ENCODE data around the gene MDM4. TPM values are rescaled to one million over a fixed set of nuclear protein-coding genes. Genes with fewer than 3 reads are reported as not detected.

Gene MDM4
- total RNA-seq, 1 experiment from 2014 or later: 42.1 TPM

DNA sequence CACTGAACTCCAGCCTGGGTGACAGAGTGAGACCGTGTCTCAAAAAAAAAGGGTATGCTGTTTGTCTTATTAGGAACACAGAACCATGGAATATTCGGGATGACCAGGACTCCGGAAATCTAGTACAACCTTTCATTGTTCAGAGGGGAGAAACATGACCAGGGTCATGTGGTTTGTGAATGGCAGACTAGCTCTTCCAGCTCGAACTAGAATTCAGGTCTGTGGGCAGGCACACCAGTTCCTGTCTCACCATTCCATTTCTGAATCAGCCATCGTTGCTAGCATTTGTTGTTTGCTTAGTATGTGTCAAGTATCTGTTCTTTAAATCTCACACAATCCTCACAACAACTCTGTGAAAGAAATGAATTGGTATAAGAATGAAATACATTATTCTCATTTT lies 50.9 kb downstream of the MDM4 start:
- CTCF ChIA-PET: interaction anchor here (0.6 to 3.9 kb wide), 4 partner anchors 22 to 449 kb away, joined by 3 to 61 read pairs (median 5); no protein-coding TSS in a partner anchor
- H3K4me1 ChIP-seq (ENCODE audit: control insufficient read depth, insufficient read depth, low read length): peaks cover 15% of the 10 kb centered on the region
- in situ Hi-C loops (cut with HindIII; ENCODE audit: low pct_unique_long_range_greater_than_20kb, low sequenced_read_pairs) (no loop called here), intact Hi-C loops (cut with micrococcal nuclease; ENCODE audit: unreplicated experiment) (loop anchor here (10.0 kb wide), 1 partner anchor 378 kb away; no protein-coding TSS in a partner anchor)
- DNase-seq (ENCODE audit: low read depth, low spot score) (no peak), ATAC-seq (no peak)
- no peaks in the 10 kb centered on the region for H3K27me3 ChIP-seq (ENCODE audit: control insufficient read depth, insufficient read depth, low read length)
- no peak overlapping the region for H3K4me3 ChIP-seq (ENCODE audit: low read depth in 2 of 2, low read length in 2 of 2)
- H3K27ac ChIP-seq (ENCODE audit: low read length): no peak overlapping the region
- no peaks in the 10 kb centered on the region for H3K36me3 ChIP-seq (ENCODE audit: control insufficient read depth, insufficient read depth, low read length)
- no TSS peak for BruUV-seq (replicated peaks)
- POLR2A ChIA-PET: no interaction called here
- no peaks in the 10 kb centered on the region for H3K9me3 ChIP-seq (ENCODE audit: control insufficient read depth, insufficient read depth, low read depth, low read length)
- TF ChIP-seq, protein P1, sequence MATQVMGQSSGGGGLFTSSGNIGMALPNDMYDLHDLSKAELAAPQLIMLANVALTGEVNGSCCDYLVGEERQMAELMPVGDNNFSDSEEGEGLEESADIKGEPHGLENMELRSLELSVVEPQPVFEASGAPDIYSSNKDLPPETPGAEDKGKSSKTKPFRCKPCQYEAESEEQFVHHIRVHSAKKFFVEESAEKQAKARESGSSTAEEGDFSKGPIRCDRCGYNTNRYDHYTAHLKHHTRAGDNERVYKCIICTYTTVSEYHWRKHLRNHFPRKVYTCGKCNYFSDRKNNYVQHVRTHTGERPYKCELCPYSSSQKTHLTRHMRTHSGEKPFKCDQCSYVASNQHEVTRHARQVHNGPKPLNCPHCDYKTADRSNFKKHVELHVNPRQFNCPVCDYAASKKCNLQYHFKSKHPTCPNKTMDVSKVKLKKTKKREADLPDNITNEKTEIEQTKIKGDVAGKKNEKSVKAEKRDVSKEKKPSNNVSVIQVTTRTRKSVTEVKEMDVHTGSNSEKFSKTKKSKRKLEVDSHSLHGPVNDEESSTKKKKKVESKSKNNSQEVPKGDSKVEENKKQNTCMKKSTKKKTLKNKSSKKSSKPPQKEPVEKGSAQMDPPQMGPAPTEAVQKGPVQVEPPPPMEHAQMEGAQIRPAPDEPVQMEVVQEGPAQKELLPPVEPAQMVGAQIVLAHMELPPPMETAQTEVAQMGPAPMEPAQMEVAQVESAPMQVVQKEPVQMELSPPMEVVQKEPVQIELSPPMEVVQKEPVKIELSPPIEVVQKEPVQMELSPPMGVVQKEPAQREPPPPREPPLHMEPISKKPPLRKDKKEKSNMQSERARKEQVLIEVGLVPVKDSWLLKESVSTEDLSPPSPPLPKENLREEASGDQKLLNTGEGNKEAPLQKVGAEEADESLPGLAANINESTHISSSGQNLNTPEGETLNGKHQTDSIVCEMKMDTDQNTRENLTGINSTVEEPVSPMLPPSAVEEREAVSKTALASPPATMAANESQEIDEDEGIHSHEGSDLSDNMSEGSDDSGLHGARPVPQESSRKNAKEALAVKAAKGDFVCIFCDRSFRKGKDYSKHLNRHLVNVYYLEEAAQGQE (IDR thresholded peaks at IDR 0.05; ENCODE audit: insufficient read depth in 1 of 2, low read depth in 2 of 2, low read length in 1 of 2): no peak
- TF ChIP-seq, protein P2, sequence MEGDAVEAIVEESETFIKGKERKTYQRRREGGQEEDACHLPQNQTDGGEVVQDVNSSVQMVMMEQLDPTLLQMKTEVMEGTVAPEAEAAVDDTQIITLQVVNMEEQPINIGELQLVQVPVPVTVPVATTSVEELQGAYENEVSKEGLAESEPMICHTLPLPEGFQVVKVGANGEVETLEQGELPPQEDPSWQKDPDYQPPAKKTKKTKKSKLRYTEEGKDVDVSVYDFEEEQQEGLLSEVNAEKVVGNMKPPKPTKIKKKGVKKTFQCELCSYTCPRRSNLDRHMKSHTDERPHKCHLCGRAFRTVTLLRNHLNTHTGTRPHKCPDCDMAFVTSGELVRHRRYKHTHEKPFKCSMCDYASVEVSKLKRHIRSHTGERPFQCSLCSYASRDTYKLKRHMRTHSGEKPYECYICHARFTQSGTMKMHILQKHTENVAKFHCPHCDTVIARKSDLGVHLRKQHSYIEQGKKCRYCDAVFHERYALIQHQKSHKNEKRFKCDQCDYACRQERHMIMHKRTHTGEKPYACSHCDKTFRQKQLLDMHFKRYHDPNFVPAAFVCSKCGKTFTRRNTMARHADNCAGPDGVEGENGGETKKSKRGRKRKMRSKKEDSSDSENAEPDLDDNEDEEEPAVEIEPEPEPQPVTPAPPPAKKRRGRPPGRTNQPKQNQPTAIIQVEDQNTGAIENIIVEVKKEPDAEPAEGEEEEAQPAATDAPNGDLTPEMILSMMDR (IDR thresholded peaks at IDR 0.05): no peak
- no peak for TF ChIP-seq SIN3A (IDR thresholded peaks at IDR 0.05; ENCODE audit: borderline replicate concordance, insufficient read depth, low read depth, low read length)
- TF ChIP-seq POLR2AphosphoS5 (IDR thresholded peaks at IDR 0.05; ENCODE audit: low read depth, low read length): no peak
- no peak for TF ChIP-seq TCF7L2 (IDR thresholded peaks at IDR 0.05; ENCODE audit: low read depth, low read length)

- ATAC-seq: no peak
- intact Hi-C loops (cut with micrococcal nuclease; ENCODE audit: unreplicated experiment): loop anchor here (10.0 kb wide), 1 partner anchor 376 kb away; no protein-coding TSS in a partner anchor
- in situ Hi-C loops (cut with HindIII; ENCODE audit: low pct_unique_long_range_greater_than_20kb, low sequenced_read_pairs): no loop called here
- Histone ChIP-seq H3K4me1 (ENCODE audit: control insufficient read depth, insufficient read depth, low read length) (peaks cover 15% of the 10 kb centered on the region), H3K27ac (ENCODE audit: low read length) (no peak overlapping the region), H3K36me3 (ENCODE audit: control insufficient read depth, insufficient read depth, low read length) (no peaks in the 10 kb centered on the region), H3K9me3 (ENCODE audit: control insufficient read depth, insufficient read depth, low read depth, low read length) (no peaks in the 10 kb centered on the region), H3K4me3 (ENCODE audit: low read depth in 2 of 2, low read length in 2 of 2) (no peak overlapping the region), H3K27me3 (ENCODE audit: control insufficient read depth, insufficient read depth, low read length) (no peaks in the 10 kb centered on the region)
- no peak for TF ChIP-seq SIN3A (IDR thresholded peaks at IDR 0.05; ENCODE audit: borderline replicate concordance, insufficient read depth, low read depth, low read length)
- TF ChIP-seq, protein P2 (IDR thresholded peaks at IDR 0.05): no peak
- no peak for TF ChIP-seq TCF7L2 (IDR thresholded peaks at IDR 0.05; ENCODE audit: low read depth, low read length)
- TF ChIP-seq, protein P1 (IDR thresholded peaks at IDR 0.05; ENCODE audit: insufficient read depth in 1 of 2, low read depth in 2 of 2, low read length in 1 of 2): no peak
- no peak for TF ChIP-seq POLR2AphosphoS5 (IDR thresholded peaks at IDR 0.05; ENCODE audit: low read depth, low read length)
- ChIA-PET POLR2A (interaction anchor here (0.6 kb wide), 1 partner anchor 90 kb away, joined by 3 read pairs; no protein-coding TSS in a partner anchor), CTCF (interaction anchor here (1.4 kb wide), 2 partner anchors 223 to 238 kb away, joined by 4 to 5 read pairs; no protein-coding TSS in a partner anchor)
- no TSS peak for BruUV-seq (replicated peaks)
- DNase-seq (ENCODE audit: low read depth, low spot score): no peak
Observed at GRCh38 chr1:204568576-204569315, 52.5 kb downstream of the MDM4 start.
